ENCODE results near the gene ARL2BP.
"Not testable (repeated sequence)": the region's sequence is repeated elsewhere in the genome, so short reads cannot be mapped to it uniquely, and the experiment has no call there.

ARL2BP gene

DNA sequence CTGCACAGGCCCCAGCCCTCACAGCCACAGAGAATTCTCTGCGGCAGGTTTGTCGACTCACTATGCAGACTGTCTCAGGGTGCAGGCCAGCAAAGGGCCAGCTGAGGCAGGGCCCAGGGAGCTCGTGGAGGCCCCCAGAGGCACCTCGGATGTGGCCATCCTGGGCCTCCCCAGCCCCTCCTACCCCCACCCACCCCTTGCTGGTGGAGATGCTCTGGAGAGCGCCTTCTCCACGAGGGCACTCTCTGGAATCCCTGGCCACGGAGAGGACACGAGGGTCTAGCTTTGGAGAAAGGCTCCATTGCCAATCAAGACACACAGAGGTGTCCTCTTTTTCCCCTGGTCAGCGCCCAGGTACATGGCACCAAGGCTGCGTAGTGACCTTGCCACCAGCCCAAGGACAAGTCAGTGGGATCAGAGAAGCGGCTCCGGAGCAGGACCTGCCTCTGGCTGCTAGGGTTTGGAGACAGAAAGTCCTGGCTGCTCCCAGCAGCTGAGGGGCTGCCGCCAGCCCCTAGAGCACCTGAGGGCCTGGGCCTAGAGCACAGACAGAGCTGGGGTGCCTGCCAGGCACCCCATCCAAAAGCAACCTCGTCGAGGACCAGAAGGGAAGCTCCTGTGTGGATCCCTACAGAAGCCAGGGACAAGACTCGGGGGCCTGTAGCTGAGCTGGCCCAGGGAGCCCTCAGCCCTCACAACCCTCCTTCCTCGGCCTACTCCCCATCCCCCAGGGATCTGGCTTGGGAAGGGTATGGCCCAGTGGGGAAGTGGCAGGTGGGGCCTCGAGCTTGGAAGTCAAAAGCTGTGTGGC lies 18.7 kb downstream of the ARL2BP start:
- no peak overlapping the region for H3K27ac ChIP-seq
- no peaks in the 10 kb centered on the region for H3K9me3 ChIP-seq (ENCODE audit: low read depth, low read length)
- no peak overlapping the region for H3K4me3 ChIP-seq
- DNase-seq (ENCODE audit: low read depth, low spot score) = no peak
- TF ChIP-seq FOXP2 (optimal IDR thresholded peaks at IDR 0.05; ENCODE audit: control extremely low read depth, extremely low read length, insufficient read depth) = no peak
- TF ChIP-seq POLR2AphosphoS5 (IDR thresholded peaks at IDR 0.05; ENCODE audit: borderline replicate concordance, low read depth, low read length) = no peak
- TF ChIP-seq EZH2 (IDR thresholded peaks at IDR 0.05) = no peak
- no peak overlapping the region for H3K9ac ChIP-seq (ENCODE audit: insufficient read length)
- H3K36me3 ChIP-seq (ENCODE audit: insufficient read depth, low read length) = no peaks in the 10 kb centered on the region

DNA sequence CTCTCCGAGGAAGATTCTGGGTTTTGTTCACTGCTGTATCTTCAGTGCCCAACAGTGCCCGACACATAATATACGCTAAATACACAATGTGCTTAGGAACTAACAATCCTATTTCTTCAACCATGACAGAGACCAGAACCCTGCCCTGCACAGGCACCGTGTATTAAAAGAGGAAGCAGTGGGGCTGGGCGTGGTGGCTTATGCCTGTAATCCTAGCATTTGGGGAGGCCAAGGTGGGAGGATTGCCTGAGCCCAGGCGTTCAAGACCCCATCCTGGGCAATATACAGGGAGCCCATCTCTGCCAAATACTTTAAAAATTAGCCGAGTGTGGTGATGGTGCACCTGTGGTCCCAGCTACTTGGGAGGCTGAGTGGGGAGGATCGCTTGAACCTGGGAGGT lies 19.3 kb downstream of the ARL2BP start:
- Histone ChIP-seq H3K27ac (no peak overlapping the region), H3K9ac (ENCODE audit: insufficient read length) (no peak overlapping the region), H3K36me3 (ENCODE audit: insufficient read depth, low read length) (no peaks in the 10 kb centered on the region), H3K9me3 (ENCODE audit: low read depth, low read length) (no peaks in the 10 kb centered on the region), H3K4me3 (no peak overlapping the region)
- DNase-seq (ENCODE audit: low read depth, low spot score) = no peak
- TF ChIP-seq POLR2AphosphoS5 (IDR thresholded peaks at IDR 0.05; ENCODE audit: borderline replicate concordance, low read depth, low read length) (no peak), EZH2 (IDR thresholded peaks at IDR 0.05) (no peak), FOXP2 (optimal IDR thresholded peaks at IDR 0.05; ENCODE audit: control extremely low read depth, extremely low read length, insufficient read depth) (no peak)

DNA sequence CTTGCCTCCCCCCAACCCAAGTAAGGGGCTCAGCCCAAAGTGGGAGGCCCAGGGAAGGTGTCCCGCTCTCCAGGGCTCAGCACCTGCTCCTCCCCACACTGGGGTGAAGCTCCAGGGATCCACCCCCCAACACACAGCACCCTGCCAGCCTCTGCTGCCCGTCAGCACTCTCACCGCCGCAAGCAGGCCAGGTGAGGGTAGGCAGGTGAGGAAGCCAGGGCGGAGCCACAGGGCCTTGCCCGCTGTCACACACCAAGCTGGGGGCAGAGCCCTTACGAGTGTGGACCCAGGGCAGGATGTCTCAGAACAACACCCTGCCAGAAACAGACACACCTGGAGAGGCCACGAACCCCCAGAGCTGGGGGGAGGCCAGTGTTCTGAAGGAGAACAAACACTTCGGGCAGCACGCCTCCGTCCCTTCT lies 19.9 kb downstream of the ARL2BP start:
- H3K9me3 ChIP-seq (ENCODE audit: low read depth, low read length) = no peaks in the 10 kb centered on the region
- H3K9ac ChIP-seq (ENCODE audit: insufficient read length) = no peak overlapping the region
- no peak for DNase-seq (ENCODE audit: low read depth, low spot score)
- H3K27ac ChIP-seq = no peak overlapping the region
- no peak overlapping the region for H3K4me3 ChIP-seq
- TF ChIP-seq POLR2AphosphoS5 (IDR thresholded peaks at IDR 0.05; ENCODE audit: borderline replicate concordance, low read depth, low read length) = no peak
- H3K36me3 ChIP-seq (ENCODE audit: insufficient read depth, low read length) = no peaks in the 10 kb centered on the region

DNA sequence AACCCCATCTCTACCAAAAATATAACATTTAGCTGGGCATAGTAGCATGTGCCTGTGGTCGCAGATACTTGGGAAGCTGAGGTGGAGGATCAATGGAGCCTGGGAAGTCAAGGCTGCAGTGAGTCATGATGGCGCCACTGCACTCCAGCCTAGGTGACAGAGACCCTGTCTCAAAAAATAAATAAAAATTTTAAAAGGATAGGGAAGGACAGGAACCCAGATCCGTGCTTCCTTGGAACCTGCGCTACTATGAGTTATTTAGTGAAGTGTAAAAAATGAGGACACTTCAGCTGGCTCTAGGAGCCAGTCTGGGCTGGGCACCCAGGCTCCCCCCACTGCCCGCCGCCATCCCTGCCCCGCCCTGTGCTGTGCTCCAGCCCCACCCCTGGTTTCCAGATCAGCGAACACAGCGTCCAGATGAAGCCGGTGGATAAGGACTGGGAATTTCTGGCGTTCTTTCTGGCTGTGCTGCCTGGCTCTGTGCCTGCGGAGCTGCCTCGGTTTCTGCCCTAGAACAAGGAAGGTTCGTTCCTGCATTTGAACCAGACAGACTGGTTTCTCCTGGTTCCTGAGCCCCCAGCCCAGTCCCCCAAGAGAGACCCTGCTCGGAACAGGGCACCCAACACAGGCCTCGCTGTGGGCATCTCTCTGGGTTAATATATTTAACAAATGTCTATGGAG lies 20.9 kb downstream of the ARL2BP start:
- TF ChIP-seq EZH2 (IDR thresholded peaks at IDR 0.05) (no peak), POLR2AphosphoS5 (IDR thresholded peaks at IDR 0.05; ENCODE audit: borderline replicate concordance, low read depth, low read length) (no peak), FOXP2 (optimal IDR thresholded peaks at IDR 0.05; ENCODE audit: control extremely low read depth, extremely low read length, insufficient read depth) (no peak)
- Histone ChIP-seq H3K4me3 (no peak overlapping the region), H3K9me3 (ENCODE audit: low read depth, low read length) (no peaks in the 10 kb centered on the region), H3K9ac (ENCODE audit: insufficient read length) (no peak overlapping the region), H3K27ac (no peak overlapping the region), H3K36me3 (ENCODE audit: insufficient read depth, low read length) (no peaks in the 10 kb centered on the region)
- no peak for DNase-seq (ENCODE audit: low read depth, low spot score)

DNA sequence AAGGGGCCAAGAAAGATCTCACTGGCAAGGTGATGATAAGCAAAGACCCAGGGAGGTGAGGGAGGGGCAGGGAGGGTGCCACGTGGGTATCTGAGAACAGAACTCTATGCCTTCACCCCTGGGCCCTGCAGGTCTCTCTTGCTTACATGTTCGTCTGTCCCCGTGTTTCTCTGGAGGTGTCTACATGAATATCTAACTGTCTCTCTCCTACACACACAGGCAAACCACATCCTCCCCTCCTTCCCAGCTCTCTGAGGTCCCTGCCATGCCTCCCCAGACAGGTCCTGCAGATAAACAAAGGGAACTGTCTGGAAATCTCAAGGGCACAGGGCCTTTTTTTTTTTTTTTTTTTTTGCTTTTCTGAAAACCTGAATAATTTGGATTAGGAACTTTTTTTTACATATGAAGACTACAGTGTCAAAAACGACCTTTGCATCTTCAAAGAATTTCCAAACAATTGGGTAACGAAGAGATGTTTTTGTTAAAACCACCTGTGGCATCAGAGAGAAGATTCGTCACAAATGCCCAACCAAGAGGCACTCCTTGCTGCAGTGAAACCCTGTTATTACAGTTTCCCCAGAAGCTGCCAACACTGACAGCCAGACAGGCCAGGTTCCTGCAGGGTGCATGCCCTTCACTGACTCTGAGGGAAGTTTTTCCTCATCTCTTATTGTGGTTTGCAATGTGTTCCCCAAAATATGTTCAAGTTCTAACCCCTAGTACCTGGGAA lies 21.6 kb downstream of the ARL2BP start:
- Histone ChIP-seq H3K4me3 (no peak overlapping the region), H3K27ac (no peak overlapping the region)
- DNase-seq (ENCODE audit: low read depth, low spot score) = no peak

DNA sequence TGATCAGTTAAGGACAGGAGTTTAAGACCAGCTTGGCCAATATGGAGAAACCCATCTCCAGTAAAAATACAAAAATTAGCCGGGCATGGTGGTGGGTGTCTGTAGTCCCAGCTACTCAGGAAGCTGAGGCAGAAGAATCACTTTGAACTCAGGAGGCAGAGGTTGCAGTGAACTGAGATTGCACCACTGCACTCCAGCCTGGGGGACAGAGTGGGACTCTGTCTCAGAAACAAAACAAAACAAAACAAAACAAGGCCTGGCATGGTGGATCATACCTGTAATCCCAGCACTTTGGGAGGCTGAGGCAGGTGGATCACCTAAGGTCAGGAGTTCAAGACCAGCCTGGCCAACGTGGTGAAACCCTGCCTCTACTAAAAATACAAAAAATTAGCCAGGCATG lies 22.3 kb downstream of the ARL2BP start:
- not testable (repeated sequence) for H3K36me3 ChIP-seq (ENCODE audit: insufficient read depth, low read length); H3K4me3 ChIP-seq; DNase-seq (ENCODE audit: low read depth, low spot score); H3K27ac ChIP-seq; H3K9ac ChIP-seq (ENCODE audit: insufficient read length); H3K9me3 ChIP-seq (ENCODE audit: low read depth, low read length)

More for the DNA sequence above, 21.6 kb downstream of the ARL2BP start:
- H3K36me3 ChIP-seq (ENCODE audit: insufficient read depth, low read length) = no peaks in the 10 kb centered on the region
- no peak for TF ChIP-seq POLR2AphosphoS5 (IDR thresholded peaks at IDR 0.05; ENCODE audit: borderline replicate concordance, low read depth, low read length)
- TF ChIP-seq FOXP2 (optimal IDR thresholded peaks at IDR 0.05; ENCODE audit: control extremely low read depth, extremely low read length, insufficient read depth) = no peak
- TF ChIP-seq EZH2 (IDR thresholded peaks at IDR 0.05) = no peak
- no peak overlapping the region for H3K9ac ChIP-seq (ENCODE audit: insufficient read length)
- no peaks in the 10 kb centered on the region for H3K9me3 ChIP-seq (ENCODE audit: low read depth, low read length)

DNA sequence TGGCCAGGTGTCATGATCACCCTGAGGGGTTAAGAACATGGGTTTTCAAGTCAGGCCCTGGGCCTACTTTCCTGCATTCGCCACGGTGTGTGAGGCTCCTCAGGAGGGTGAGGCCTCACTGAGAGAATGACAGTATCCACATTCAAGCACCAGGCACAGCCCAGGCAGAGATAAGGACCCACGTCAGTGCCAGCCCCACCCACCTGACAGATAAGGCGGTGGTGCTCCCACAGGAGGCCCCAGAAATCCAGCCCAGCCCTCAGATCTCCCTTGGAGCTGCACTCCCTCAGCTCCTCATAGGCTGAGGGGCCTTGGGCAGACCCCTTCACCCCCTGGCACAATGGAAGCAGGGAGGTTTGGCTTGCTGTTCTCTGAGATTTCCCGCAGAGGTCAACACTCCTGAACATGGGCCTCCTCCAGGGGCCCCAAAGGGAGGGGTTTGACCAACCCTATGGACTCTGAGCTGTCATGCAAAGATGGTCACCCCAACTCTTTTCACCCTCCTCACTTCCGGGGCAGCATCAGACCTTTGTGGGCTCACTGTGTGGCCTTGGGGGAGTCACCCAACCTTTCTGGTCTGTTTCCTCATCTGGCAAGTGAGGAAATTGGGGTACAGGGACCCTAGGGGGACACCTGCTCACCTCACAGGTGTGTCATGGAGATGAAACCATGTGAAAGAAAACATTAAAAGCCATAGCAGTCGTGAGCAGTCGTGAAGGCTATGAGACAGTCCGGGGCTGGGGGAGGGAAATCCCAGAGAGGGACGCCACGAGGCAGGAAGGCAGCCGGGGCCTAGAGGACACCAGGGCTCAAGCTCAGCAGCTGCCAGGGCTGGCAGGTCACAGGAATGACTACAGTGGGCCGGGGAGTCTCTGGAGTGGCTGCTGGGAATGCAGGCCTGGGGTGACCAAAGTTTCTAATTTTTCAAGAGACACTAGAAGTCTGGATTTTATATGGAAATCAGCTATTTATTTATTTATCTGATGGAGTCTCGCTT lies 24.0 kb downstream of the ARL2BP start:
- H3K9me3 ChIP-seq (ENCODE audit: low read depth, low read length) = no peaks in the 10 kb centered on the region
- H3K27ac ChIP-seq = no peak overlapping the region
- TF ChIP-seq FOXP2 (optimal IDR thresholded peaks at IDR 0.05; ENCODE audit: control extremely low read depth, extremely low read length, insufficient read depth) = no peak
- no peak for TF ChIP-seq EZH2 (IDR thresholded peaks at IDR 0.05)
- TF ChIP-seq POLR2AphosphoS5 (IDR thresholded peaks at IDR 0.05; ENCODE audit: borderline replicate concordance, low read depth, low read length) = no peak
- DNase-seq (ENCODE audit: low read depth, low spot score) = no peak
- H3K4me3 ChIP-seq = no peak overlapping the region
- no peak overlapping the region for H3K9ac ChIP-seq (ENCODE audit: insufficient read length)
- no peaks in the 10 kb centered on the region for H3K36me3 ChIP-seq (ENCODE audit: insufficient read depth, low read length)

All from SK-N-MC (cell line).